GM23338 (cell line): ENCODE results near the gene DTNA. TPM values are rescaled to one million over a fixed set of nuclear protein-coding genes. Genes with fewer than 3 reads are reported as not detected.

Experiments used
- ATAC-seq: fragments of 200-7000 bp; cut with Tn5 transposase; 3 replicates; pipeline ENCODE4 v1.9.1; 2020
- DNase-seq: peaks from one replicate; pipeline ENCODE4 v3.0.0-alpha.2; 2015; ENCODE audit warnings: low spot score
- H2AFZ ChIP-seq: fragments of 200-600 bp; sonication (generic); 2 replicates; pipeline ENCODE4 v1.8.0; 2016; ENCODE audit warnings: antibody characterized with exemption, mild to moderate bottlenecking, moderate library complexity
- H3F3A ChIP-seq: fragments of 200-600 bp; sonication (generic); replicated peaks from 2 replicates; pipeline ENCODE4 v1.8.0; 2017; ENCODE audit warnings: antibody characterized with exemption, mixed run types, low read depth
- H3K27ac ChIP-seq: fragments of 200-600 bp; sonication (generic); 2 replicates; pipeline ENCODE4 v1.6.1; 2016; ENCODE audit warnings: low read depth
- H3K27me3 ChIP-seq: fragments of 200-600 bp; sonication (generic); 2 replicates; pipeline ENCODE4 v1.8.0; 2016; ENCODE audit warnings: mild to moderate bottlenecking, mixed run types, moderate library complexity; ENCODE audit not compliant: insufficient read depth
- H3K36me3 ChIP-seq: fragments of 200-600 bp; sonication (generic); 2 replicates; pipeline ENCODE4 v1.8.0; 2016; ENCODE audit warnings: mild to moderate bottlenecking; ENCODE audit not compliant: insufficient read depth
- H3K4me1 ChIP-seq: fragments of 200-600 bp; sonication (generic); 2 replicates; pipeline ENCODE4 v1.8.0; 2016; ENCODE audit warnings: mild to moderate bottlenecking, moderate library complexity; ENCODE audit not compliant: insufficient read depth
- H3K4me2 ChIP-seq: fragments of 200-600 bp; sonication (generic); 2 replicates; pipeline ENCODE4 v1.7.1; 2017; ENCODE audit warnings: mixed run types
- H3K4me3 ChIP-seq: fragments of 200-600 bp; sonication (generic); 2 replicates; pipeline ENCODE4 v1.6.1; 2016; ENCODE audit warnings: mixed run types
- H3K79me2 ChIP-seq: fragments of 200-600 bp; sonication (generic); replicated peaks from 2 replicates; pipeline ENCODE4 v1.8.0; 2017; ENCODE audit warnings: mild to moderate bottlenecking; ENCODE audit not compliant: insufficient read depth
- H3K9me2 ChIP-seq: fragments of 200-600 bp; sonication (generic); 2 replicates; pipeline ENCODE4 v1.8.0; 2017; ENCODE audit not compliant: insufficient read depth
- H4K20me1 ChIP-seq: fragments of 200-600 bp; sonication (generic); replicated peaks from 2 replicates; pipeline ENCODE4 v1.8.0; 2017; ENCODE audit warnings: mild to moderate bottlenecking; ENCODE audit not compliant: insufficient read depth
- H3K27ac Mint-ChIP-seq: 2 replicates; pipeline ENCODE4 v1.8.0; 2020; ENCODE audit warnings: inconsistent platforms, mild to moderate bottlenecking, moderate library complexity, mixed read lengths
- H3K27me3 Mint-ChIP-seq: 3 replicates; pipeline ENCODE4 v1.8.0; 2022; ENCODE audit warnings: low read depth, mild to moderate bottlenecking, moderate library complexity, mixed read lengths, inconsistent platforms; ENCODE audit not compliant: insufficient read depth, poor library complexity
- H3K36me3 Mint-ChIP-seq: 3 replicates; pipeline ENCODE4 v1.8.0; 2021; ENCODE audit warnings: low read depth, mild to moderate bottlenecking, inconsistent platforms, moderate library complexity, mixed read lengths
- H3K4me1 Mint-ChIP-seq: 3 replicates; pipeline ENCODE4 v1.8.0; 2020; ENCODE audit warnings: mild to moderate bottlenecking, inconsistent platforms, mixed read lengths
- H3K4me3 Mint-ChIP-seq: 3 replicates; pipeline ENCODE4 v1.8.0; 2021; ENCODE audit warnings: moderate library complexity, mild to moderate bottlenecking, inconsistent platforms, mixed read lengths
- H3K9me3 Mint-ChIP-seq: 3 replicates; pipeline ENCODE4 v1.8.0; 2020; ENCODE audit warnings: moderate library complexity, mild to moderate bottlenecking, inconsistent platforms, mixed read lengths
- CREB1 ChIP-seq: fragments of 250-450 bp; sonication (Bioruptor Pico); IDR thresholded peaks from 2 replicates; pipeline ENCODE4 v1.5.0; 2020; ENCODE audit warnings: low read depth, mild to moderate bottlenecking, moderate library complexity
- CTCF ChIP-seq, 2 experiments: fragments of 200-600 bp in 1 of 2; sonication (generic) in 1 of 2; conservative IDR thresholded peaks; 2 replicates each; pipeline versions ENCODE4 v1.5.1 to v1.6.1; 2016 to 2017; ENCODE audit warnings: antibody characterized with exemption in 2 of 2, low read depth in 2 of 2, mild to moderate bottlenecking in 2 of 2, moderate library complexity in 1 of 2
- EZH2 ChIP-seq: fragments of 200-600 bp; sonication (generic); IDR thresholded peaks from one replicate; pipeline ENCODE4 v1.8.0; 2017; ENCODE audit warnings: antibody characterized with exemption, mild to moderate bottlenecking, low read depth; ENCODE audit not compliant: unreplicated experiment
- EZH2phosphoT487 ChIP-seq: fragments of 200-600 bp; sonication (generic); IDR thresholded peaks from one replicate; pipeline ENCODE4 v1.8.1; 2018; ENCODE audit warnings: antibody characterized with exemption; ENCODE audit not compliant: unreplicated experiment
- JUNB ChIP-seq: IDR thresholded peaks from one replicate; pipeline ENCODE4 v1.6.1; 2016; ENCODE audit warnings: antibody characterized with exemption; ENCODE audit not compliant: unreplicated experiment
- NANOG ChIP-seq: IDR thresholded peaks from 2 replicates; pipeline ENCODE4 v1.6.1; 2016; ENCODE audit warnings: antibody characterized with exemption, borderline replicate concordance
- POLR2AphosphoS5 ChIP-seq: IDR thresholded peaks from 2 replicates; pipeline ENCODE4 v1.6.1; 2016; ENCODE audit warnings: antibody characterized with exemption, low read depth
- STAT1 ChIP-seq: IDR thresholded peaks from one replicate; pipeline ENCODE4 v1.6.1; 2016; ENCODE audit warnings: antibody characterized with exemption; ENCODE audit not compliant: unreplicated experiment
- ZNF114 ChIP-seq: fragments of 250-450 bp; sonication (Bioruptor Pico); IDR thresholded peaks from 2 replicates; pipeline ENCODE4 v1.5.0; 2020; ENCODE audit warnings: mild to moderate bottlenecking, moderate library complexity
- ZNF331 ChIP-seq: fragments of 250-450 bp; sonication (Bioruptor Pico); IDR thresholded peaks from 2 replicates; pipeline ENCODE4 v1.5.0; 2020; ENCODE audit warnings: low read depth, mild to moderate bottlenecking, moderate library complexity
- polyA plus RNA-seq: library from polyadenylated mRNA; unstranded; fragments of >200 nt; fragmentation: Nextera tagmentation; extraction: Ambion mirVana; gene quantifications from 2 replicates; pipeline ENCODE4 v1.2.1, GENCODE V29; 2016
- total RNA-seq: library from RNA; depleted of rRNA; stranded (reverse); fragments of >200 nt; shearing (Covaris generic); gene quantifications from 2 replicates; pipeline ENCODE4 v1.2.3, GENCODE V29; 2014
- TF ChIP-seq, protein P1 (sequence below): IDR thresholded peaks from 2 replicates; pipeline ENCODE4 v1.6.1; 2016; ENCODE audit warnings: antibody characterized with exemption
- TF ChIP-seq, protein P2 (sequence below): fragments of 250-450 bp; sonication (Bioruptor Pico); IDR thresholded peaks from 2 replicates; pipeline ENCODE4 v1.5.0; 2020; ENCODE audit warnings: mild to moderate bottlenecking, moderate library complexity
- TF ChIP-seq, protein P3 (sequence below): IDR thresholded peaks from one replicate; pipeline ENCODE4 v1.6.1; 2018; ENCODE audit warnings: antibody characterized with exemption; ENCODE audit not compliant: unreplicated experiment

DTNA gene
- total and polyA plus RNA-seq, 2 experiments from 2014 or later: 11.5 to 25.1 TPM

- peaks cover 12% of the 10 kb centered on the region; the same call in 2 of the 3 replicates for H3K9me3 Mint-ChIP-seq
- H3K9me2 ChIP-seq: no peaks in the 10 kb centered on the region
- no peaks in the 10 kb centered on the region for H3K36me3 ChIP-seq
- no peaks in the 10 kb centered on the region for H3F3A ChIP-seq
- H3K4me2 ChIP-seq: peak overlapping the region; percentile 7; the same call in 1 of the 2 replicates
- H2AFZ ChIP-seq: no peak overlapping the region
- H3K27me3 ChIP-seq: no peaks in the 10 kb centered on the region
- H3K27ac ChIP-seq: peak overlapping the region; percentile 43
- no peak overlapping the region for H3K4me3 ChIP-seq
- H3K79me2 ChIP-seq: no peaks in the 10 kb centered on the region
- ATAC-seq (peak; percentile 64), DNase-seq (peak; percentile 10)
- H3K27me3 Mint-ChIP-seq: peaks cover 2% of the 10 kb centered on the region
- H4K20me1 ChIP-seq: no peaks in the 10 kb centered on the region
- H3K4me3 Mint-ChIP-seq: no peak overlapping the region
- peak overlapping the region; percentile 76 for H3K27ac Mint-ChIP-seq
- TF ChIP-seq CTCF (conservative IDR thresholded peaks at IDR 0.05; ENCODE audit: low read depth in 2 of 2) (no peak), ZNF114 (CRISPR knock-in tag) (no peak), JUNB (no peak), EZH2phosphoT487 (no peak), CREB1 (no peak), EZH2 (no peak), POLR2AphosphoS5 (no peak), ZNF331 (CRISPR knock-in tag) (no peak), NANOG (no peak), STAT1 (no peak)
- TF ChIP-seq, protein P1, sequence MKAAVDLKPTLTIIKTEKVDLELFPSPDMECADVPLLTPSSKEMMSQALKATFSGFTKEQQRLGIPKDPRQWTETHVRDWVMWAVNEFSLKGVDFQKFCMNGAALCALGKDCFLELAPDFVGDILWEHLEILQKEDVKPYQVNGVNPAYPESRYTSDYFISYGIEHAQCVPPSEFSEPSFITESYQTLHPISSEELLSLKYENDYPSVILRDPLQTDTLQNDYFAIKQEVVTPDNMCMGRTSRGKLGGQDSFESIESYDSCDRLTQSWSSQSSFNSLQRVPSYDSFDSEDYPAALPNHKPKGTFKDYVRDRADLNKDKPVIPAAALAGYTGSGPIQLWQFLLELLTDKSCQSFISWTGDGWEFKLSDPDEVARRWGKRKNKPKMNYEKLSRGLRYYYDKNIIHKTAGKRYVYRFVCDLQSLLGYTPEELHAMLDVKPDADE: no peak
- TF ChIP-seq, protein P2, sequence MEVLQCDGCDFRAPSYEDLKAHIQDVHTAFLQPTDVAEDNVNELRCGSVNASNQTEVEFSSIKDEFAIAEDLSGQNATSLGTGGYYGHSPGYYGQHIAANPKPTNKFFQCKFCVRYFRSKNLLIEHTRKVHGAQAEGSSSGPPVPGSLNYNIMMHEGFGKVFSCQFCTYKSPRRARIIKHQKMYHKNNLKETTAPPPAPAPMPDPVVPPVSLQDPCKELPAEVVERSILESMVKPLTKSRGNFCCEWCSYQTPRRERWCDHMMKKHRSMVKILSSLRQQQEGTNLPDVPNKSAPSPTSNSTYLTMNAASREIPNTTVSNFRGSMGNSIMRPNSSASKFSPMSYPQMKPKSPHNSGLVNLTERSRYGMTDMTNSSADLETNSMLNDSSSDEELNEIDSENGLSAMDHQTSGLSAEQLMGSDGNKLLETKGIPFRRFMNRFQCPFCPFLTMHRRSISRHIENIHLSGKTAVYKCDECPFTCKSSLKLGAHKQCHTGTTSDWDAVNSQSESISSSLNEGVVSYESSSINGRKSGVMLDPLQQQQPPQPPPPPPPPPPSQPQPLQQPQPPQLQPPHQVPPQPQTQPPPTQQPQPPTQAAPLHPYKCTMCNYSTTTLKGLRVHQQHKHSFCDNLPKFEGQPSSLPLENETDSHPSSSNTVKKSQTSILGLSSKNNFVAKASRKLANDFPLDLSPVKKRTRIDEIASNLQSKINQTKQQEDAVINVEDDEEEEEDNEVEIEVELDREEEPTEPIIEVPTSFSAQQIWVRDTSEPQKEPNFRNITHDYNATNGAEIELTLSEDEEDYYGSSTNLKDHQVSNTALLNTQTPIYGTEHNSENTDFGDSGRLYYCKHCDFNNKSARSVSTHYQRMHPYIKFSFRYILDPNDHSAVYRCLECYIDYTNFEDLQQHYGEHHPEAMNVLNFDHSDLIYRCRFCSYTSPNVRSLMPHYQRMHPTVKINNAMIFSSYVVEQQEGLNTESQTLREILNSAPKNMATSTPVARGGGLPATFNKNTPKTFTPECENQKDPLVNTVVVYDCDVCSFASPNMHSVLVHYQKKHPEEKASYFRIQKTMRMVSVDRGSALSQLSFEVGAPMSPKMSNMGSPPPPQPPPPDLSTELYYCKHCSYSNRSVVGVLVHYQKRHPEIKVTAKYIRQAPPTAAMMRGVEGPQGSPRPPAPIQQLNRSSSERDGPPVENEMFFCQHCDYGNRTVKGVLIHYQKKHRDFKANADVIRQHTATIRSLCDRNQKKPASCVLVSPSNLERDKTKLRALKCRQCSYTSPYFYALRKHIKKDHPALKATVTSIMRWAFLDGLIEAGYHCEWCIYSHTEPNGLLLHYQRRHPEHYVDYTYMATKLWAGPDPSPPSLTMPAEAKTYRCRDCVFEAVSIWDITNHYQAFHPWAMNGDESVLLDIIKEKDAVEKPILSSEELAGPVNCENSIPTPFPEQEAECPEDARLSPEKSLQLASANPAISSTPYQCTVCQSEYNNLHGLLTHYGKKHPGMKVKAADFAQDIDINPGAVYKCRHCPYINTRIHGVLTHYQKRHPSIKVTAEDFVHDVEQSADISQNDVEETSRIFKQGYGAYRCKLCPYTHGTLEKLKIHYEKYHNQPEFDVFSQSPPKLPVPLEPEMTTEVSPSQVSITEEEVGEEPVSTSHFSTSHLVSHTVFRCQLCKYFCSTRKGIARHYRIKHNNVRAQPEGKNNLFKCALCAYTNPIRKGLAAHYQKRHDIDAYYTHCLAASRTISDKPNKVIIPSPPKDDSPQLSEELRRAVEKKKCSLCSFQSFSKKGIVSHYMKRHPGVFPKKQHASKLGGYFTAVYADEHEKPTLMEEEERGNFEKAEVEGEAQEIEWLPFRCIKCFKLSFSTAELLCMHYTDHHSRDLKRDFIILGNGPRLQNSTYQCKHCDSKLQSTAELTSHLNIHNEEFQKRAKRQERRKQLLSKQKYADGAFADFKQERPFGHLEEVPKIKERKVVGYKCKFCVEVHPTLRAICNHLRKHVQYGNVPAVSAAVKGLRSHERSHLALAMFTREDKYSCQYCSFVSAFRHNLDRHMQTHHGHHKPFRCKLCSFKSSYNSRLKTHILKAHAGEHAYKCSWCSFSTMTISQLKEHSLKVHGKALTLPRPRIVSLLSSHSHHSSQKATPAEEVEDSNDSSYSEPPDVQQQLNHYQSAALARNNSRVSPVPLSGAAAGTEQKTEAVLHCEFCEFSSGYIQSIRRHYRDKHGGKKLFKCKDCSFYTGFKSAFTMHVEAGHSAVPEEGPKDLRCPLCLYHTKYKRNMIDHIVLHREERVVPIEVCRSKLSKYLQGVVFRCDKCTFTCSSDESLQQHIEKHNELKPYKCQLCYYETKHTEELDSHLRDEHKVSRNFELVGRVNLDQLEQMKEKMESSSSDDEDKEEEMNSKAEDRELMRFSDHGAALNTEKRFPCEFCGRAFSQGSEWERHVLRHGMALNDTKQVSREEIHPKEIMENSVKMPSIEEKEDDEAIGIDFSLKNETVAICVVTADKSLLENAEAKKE (CRISPR knock-in tag): no peak
- TF ChIP-seq, protein P3, sequence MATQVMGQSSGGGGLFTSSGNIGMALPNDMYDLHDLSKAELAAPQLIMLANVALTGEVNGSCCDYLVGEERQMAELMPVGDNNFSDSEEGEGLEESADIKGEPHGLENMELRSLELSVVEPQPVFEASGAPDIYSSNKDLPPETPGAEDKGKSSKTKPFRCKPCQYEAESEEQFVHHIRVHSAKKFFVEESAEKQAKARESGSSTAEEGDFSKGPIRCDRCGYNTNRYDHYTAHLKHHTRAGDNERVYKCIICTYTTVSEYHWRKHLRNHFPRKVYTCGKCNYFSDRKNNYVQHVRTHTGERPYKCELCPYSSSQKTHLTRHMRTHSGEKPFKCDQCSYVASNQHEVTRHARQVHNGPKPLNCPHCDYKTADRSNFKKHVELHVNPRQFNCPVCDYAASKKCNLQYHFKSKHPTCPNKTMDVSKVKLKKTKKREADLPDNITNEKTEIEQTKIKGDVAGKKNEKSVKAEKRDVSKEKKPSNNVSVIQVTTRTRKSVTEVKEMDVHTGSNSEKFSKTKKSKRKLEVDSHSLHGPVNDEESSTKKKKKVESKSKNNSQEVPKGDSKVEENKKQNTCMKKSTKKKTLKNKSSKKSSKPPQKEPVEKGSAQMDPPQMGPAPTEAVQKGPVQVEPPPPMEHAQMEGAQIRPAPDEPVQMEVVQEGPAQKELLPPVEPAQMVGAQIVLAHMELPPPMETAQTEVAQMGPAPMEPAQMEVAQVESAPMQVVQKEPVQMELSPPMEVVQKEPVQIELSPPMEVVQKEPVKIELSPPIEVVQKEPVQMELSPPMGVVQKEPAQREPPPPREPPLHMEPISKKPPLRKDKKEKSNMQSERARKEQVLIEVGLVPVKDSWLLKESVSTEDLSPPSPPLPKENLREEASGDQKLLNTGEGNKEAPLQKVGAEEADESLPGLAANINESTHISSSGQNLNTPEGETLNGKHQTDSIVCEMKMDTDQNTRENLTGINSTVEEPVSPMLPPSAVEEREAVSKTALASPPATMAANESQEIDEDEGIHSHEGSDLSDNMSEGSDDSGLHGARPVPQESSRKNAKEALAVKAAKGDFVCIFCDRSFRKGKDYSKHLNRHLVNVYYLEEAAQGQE: no peak
- H3K4me1 Mint-ChIP-seq: peaks cover 38% of the 10 kb centered on the region
- peaks cover 14% of the 10 kb centered on the region; the same call in 2 of the 3 replicates for H3K36me3 Mint-ChIP-seq
- peaks cover 43% of the 10 kb centered on the region for H3K4me1 ChIP-seq
Measured at GRCh38 chr18:34838669-34839068, 128.6 kb downstream of the DTNA start.
